Sigmoid colon (tissue), 7 donors: ENCODE measurements around the gene TDRKH. TPM values are rescaled to one million over a fixed set of nuclear protein-coding genes. Genes with fewer than 3 reads are reported as not detected.

Experiments
- DNase-seq: peaks from one replicate; pipeline ENCODE4 v3.0.0-alpha.2; 2019
- H3K27ac ChIP-seq, 4 donors: fragments of 200-600 bp; sonication (generic); one replicate each; pipeline ENCODE4 v1.5.1; 2016 to 2019; ENCODE audit warnings: mild to moderate bottlenecking in 1 of 4
- H3K27me3 ChIP-seq, 3 donors: fragments of 200-600 bp; sonication (generic); one replicate each; pipeline ENCODE4 v1.5.1; 2019; ENCODE audit warnings: mild to moderate bottlenecking in 1 of 3
- H3K36me3 ChIP-seq, 4 donors: fragments of 200-600 bp; sonication (generic); one replicate each; pipeline ENCODE4 v1.5.1; 2016 to 2019
- H3K4me1 ChIP-seq, 4 donors: fragments of 200-600 bp; sonication (generic); one replicate each; pipeline ENCODE4 v1.5.1; 2017 to 2019
- H3K4me3 ChIP-seq, 4 donors: fragments of 200-600 bp; sonication (generic); one replicate each; pipeline ENCODE4 v1.5.1; 2017 to 2019; ENCODE audit warnings: mild to moderate bottlenecking in 2 of 4, moderate library complexity in 1 of 4
- H3K9me3 ChIP-seq, 4 donors: fragments of 200-600 bp in 3 of 4; sonication (generic) in 3 of 4; one replicate each; pipeline versions ENCODE4 v1.5.1 to v1.6.1; 2013 to 2019
- EP300 ChIP-seq, 4 donors: sonication (generic); formaldehyde crosslinking; IDR thresholded peaks; one replicate each; pipeline ENCODE4 v1.6.1; 2017; ENCODE audit warnings: antibody characterized with exemption in 4 of 4
- POLR2A ChIP-seq, 2 donors: fragments of 450-650 bp; IDR thresholded peaks; one replicate each; pipeline ENCODE4 v1.6.1; 2016; ENCODE audit warnings: antibody characterized with exemption in 2 of 2, mild to moderate bottlenecking in 2 of 2, moderate library complexity in 2 of 2
- POLR2AphosphoS5 ChIP-seq, 4 donors: sonication (generic); formaldehyde crosslinking; IDR thresholded peaks; one replicate each; pipeline ENCODE4 v1.6.1; 2017; ENCODE audit warnings: antibody characterized with exemption in 4 of 4
- WGBS, 2 donors: extraction: QIAGEN DNeasy Blood & Tissue Kit; methylation state at CpG; one replicate each; pipeline ENCODE4 v1.1.7; 2013; 5-methylcytosine and 5-hydroxymethylcytosine counted together
- intact Hi-C: fragments of 100-400 bp; cut with DNase I; formaldehyde crosslinking; loops from one replicate; pipeline ENCODE4 v1.15.1; 2023
- polyA plus RNA-seq, 3 donors: library from polyadenylated mRNA; stranded (reverse); fragments of 200-250 nt; gene quantifications; one replicate each; pipeline ENCODE4 v1.2.3, GENCODE V29; 2013
- small RNA-seq, 3 donors: library from RNA; depleted of rRNA; stranded (forward); fragments of <200 nt; gene quantifications; one replicate each; pipeline ENCODE3, GENCODE V24; 2016
- total RNA-seq, 4 donors: library from RNA; depleted of rRNA; stranded (reverse); fragments of >200 nt; gene quantifications; one replicate each; pipeline ENCODE4 v1.1.0, GENCODE V29; 2016
- TF ChIP-seq, protein P1 (sequence below), 4 experiments: fragments of 450-650 bp in 3 of 4; fragments of 200-600 bp in 1 of 4; IDR thresholded peaks; one replicate each; pipeline ENCODE4 v1.5.1; 2016 to 2019; ENCODE audit warnings: antibody characterized with exemption in 4 of 4, mild to moderate bottlenecking in 3 of 4, moderate library complexity in 2 of 4
- donor health status: healthy with polysubstance abuse.
- donor health status: Bipolar disorder and iron deficiency.
- donor health status: healthy.

The TDRKH gene
- total and polyA plus RNA-seq, 7 donors: 1.8 to 5.5 (median 3.9) TPM

DNA sequence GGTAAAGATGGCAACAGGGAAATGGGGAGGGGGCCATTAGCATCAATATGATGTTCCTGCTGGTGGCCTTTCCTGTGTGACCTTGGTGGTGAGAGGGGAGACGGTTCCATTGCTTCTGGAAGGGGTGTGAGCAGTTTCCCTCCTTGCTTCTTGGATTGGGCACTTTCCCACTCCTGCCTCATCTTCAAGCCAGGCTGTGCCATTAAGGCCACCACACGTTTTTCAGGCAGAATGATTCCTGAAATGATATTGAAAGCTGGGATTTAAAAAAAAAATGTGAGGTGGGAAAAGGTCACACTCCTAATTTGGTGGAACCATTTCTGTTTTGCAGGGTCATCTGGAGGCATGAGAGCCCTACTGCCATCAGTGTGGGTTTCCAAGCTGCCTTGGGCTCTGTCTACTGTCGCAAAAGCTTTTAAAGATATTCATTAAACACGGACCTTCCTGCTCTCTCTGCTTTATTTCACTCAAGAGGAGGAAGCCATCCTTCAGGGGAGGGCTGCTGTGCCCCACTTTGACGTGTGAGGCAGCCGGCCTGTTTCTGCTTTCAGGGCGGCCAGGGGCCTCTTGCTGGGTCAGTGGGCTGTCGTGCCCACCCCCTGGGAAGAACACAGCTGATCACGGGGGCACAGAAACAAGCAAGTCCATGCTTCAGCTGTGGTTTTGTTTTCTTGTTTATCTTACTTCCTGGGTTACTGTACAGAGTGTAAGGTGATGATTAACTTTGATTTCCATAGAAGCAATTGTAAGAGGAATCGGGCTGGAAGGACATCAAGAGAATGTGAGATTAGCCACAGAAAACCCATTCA lies 60.9 kb downstream of the TDRKH start:
- no peak for DNase-seq
- peak overlapping the region in 3 of 4 donors; percentile 76 to 85 (median 79) for H3K27ac ChIP-seq
- WGBS, 2 donors: 23 to 57% methylated on average over 10 of the region's 10 CpGs
- no peak overlapping the region for H3K4me3 ChIP-seq
- no peaks in the 10 kb centered on the region for H3K36me3 ChIP-seq
- peaks cover 0 to 14% (median 7%) of the 10 kb centered on the region in 4 donors for H3K4me1 ChIP-seq
- TF ChIP-seq, protein P1, sequence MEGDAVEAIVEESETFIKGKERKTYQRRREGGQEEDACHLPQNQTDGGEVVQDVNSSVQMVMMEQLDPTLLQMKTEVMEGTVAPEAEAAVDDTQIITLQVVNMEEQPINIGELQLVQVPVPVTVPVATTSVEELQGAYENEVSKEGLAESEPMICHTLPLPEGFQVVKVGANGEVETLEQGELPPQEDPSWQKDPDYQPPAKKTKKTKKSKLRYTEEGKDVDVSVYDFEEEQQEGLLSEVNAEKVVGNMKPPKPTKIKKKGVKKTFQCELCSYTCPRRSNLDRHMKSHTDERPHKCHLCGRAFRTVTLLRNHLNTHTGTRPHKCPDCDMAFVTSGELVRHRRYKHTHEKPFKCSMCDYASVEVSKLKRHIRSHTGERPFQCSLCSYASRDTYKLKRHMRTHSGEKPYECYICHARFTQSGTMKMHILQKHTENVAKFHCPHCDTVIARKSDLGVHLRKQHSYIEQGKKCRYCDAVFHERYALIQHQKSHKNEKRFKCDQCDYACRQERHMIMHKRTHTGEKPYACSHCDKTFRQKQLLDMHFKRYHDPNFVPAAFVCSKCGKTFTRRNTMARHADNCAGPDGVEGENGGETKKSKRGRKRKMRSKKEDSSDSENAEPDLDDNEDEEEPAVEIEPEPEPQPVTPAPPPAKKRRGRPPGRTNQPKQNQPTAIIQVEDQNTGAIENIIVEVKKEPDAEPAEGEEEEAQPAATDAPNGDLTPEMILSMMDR (IDR thresholded peaks at IDR 0.05): no peak
- no peak for TF ChIP-seq POLR2AphosphoS5 (IDR thresholded peaks at IDR 0.05)
- TF ChIP-seq POLR2A (IDR thresholded peaks at IDR 0.05): no peak
- TF ChIP-seq EP300 (IDR thresholded peaks at IDR 0.05): no peak
- intact Hi-C loops: loop anchor here (5.0 kb wide), 1 partner anchor 117 kb away; the partner anchor contains the start of gene SNX27
- no peaks in the 10 kb centered on the region for H3K27me3 ChIP-seq
- H3K9me3 ChIP-seq: no peaks in the 10 kb centered on the region

DNA sequence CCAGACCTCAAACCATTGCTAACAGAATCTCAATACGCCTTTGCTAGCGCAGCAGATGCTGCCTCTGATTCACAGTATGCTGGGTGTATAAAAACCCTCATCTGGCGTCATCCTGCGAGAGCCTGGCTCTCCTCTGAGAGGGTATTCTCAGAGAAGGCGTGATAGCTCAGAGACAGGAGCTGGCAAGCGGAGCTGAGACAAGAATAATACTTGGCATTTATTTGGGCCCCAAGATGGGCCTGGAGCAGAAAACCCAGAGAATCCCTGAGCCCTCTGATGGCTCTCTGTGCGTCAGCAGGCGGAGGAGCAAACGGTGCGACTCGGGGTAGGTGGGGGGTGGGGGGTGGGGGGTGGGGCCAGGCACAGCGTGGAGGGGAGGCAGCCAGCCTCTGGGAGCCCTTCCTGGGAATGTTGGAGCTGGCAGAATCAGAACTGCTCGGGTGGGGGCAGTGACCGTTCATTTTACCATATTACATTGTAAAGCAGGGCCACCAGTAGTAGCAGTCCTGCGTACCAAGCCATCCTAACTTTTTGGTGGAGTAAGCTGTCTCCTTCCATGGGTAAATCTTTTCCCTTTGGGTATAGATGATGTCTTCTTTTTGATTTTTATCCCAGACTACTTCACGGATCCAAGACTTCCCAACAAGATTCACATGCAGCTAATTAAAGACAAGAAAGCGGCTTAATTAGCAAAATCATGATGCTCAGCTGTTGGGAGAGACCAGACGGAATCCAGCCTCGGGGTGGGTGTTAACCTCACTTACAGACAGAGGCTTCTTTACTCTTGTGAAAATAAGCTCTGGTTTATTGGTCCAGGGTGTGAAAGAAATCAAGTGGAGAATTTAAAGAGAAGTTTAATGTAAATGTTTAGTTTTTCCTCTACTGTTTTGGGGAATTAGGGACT lies 61.9 kb downstream of the TDRKH start:
- Histone ChIP-seq H3K27me3 (no peaks in the 10 kb centered on the region), H3K4me1 (peaks cover 0 to 14% (median 7%) of the 10 kb centered on the region in 4 donors), H3K4me3 (peak overlapping the region in 3 of 4 donors; percentile 1 to 32 (median 24)), H3K27ac (peak overlapping the region; percentile 65 to 85 (median 78)), H3K9me3 (no peaks in the 10 kb centered on the region), H3K36me3 (no peaks in the 10 kb centered on the region)
- TF ChIP-seq, protein P1 (IDR thresholded peaks at IDR 0.05): no peak
- TF ChIP-seq POLR2AphosphoS5 (IDR thresholded peaks at IDR 0.05) (peak; percentile 45 to 74 (median 68)), POLR2A (IDR thresholded peaks at IDR 0.05) (no peak), EP300 (IDR thresholded peaks at IDR 0.05) (peak in 1 of 4 donors; percentile 8)
- peak; percentile 84 for DNase-seq
- 60 to 72% methylated on average over 19 of the region's 19 CpGs for WGBS, 2 donors
- intact Hi-C loops: loop anchor here (5.0 kb wide), 1 partner anchor 116 kb away; the partner anchor contains the start of gene SNX27

DNA sequence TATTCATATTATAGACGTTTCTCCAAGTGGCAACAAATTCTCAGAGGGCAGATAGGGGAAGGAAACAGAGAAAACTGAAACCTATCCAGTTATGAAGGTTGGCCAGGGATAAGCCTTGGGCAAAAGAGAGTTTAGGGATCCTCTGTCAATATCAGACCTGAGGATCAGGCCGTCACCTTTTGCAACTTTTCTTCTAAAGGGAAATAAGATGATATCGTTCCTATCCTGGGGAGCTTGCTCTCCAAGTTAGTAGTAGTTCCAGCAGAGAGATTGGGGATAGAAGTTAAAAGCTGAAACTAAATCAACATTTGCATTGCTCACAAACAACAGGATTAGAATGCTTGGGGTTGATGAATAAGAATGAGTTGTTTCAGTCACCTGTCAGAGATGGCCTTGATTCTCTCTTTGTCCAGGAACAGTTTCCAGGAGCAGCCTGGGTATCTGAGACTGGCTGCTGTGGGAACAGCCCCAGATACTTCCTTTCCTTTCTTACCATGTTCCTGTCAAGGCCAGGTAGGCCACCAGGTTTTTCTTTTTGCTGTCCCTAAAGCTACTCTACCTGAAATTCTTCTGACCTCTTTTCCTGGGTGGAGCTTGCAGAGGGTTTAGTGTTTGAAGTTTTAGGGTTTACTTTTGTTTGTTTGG lies 66.5 kb downstream of the TDRKH start:
- 55 to 75% methylated on average over 3 of the region's 3 CpGs for WGBS, 2 donors
- intact Hi-C loops: no loop called here
- Histone ChIP-seq H3K9me3 (no peaks in the 10 kb centered on the region), H3K4me3 (no peak overlapping the region), H3K4me1 (peaks cover 0 to 34% (median 24%) of the 10 kb centered on the region in 4 donors), H3K27ac (no peak overlapping the region), H3K36me3 (no peaks in the 10 kb centered on the region), H3K27me3 (no peaks in the 10 kb centered on the region)
- DNase-seq: no peak
- TF ChIP-seq POLR2A (IDR thresholded peaks at IDR 0.05): no peak
- no peak for TF ChIP-seq EP300 (IDR thresholded peaks at IDR 0.05)
- TF ChIP-seq POLR2AphosphoS5 (IDR thresholded peaks at IDR 0.05): no peak
- TF ChIP-seq, protein P1 (IDR thresholded peaks at IDR 0.05): no peak

Small RNA genes within 50 kb of the gene (small RNA-seq; reads per million reads assigned to genes)
- gene RNU6-662P: 0 reads per million in 3 donors

Other genes with a start within 250 kb of the TDRKH start
- gene SNX27, start 178.4 kb downstream of the TDRKH start, total RNA-seq: 10 to 100 TPM; 49.0 to 59.0 (median 54.1) TPM
- gene SNX27, start 178.4 kb downstream of the TDRKH start, polyA plus RNA-seq: 10 to 100 TPM in 1 of 3 donors, 1 to 10 TPM in 2; 3.6 to 12.3 (median 7.4) TPM
- 1 to 10 TPM; 1.3 to 4.3 (median 1.6) TPM for gene CELF3, start 73.7 kb downstream of the TDRKH start, total RNA-seq
- gene CELF3, start 73.7 kb downstream of the TDRKH start, polyA plus RNA-seq: 1 to 10 TPM in 1 of 3 donors, under 1 TPM in 2; 0.60 to 2.4 (median 0.69) TPM
- gene RIIAD1, start 69.0 kb downstream of the TDRKH start, total RNA-seq: 10 to 100 TPM in 1 of 4 donors, not detected in 3; 11.4 TPM
- under 1 TPM in 1 of 3 donors, not detected in 2; 0.39 TPM for gene RIIAD1, start 69.0 kb downstream of the TDRKH start, polyA plus RNA-seq
- 10 to 100 TPM; 49.6 to 68.7 (median 66.9) TPM for gene MRPL9, start 27.0 kb downstream of the TDRKH start, total RNA-seq
- gene MRPL9, start 27.0 kb downstream of the TDRKH start, polyA plus RNA-seq: 10 to 100 TPM; 47.9 to 55.8 (median 51.7) TPM
- under 1 TPM in 1 of 4 donors, not detected in 3; 0.16 TPM for gene LINGO4, start 14.9 kb upstream of the TDRKH start, total RNA-seq
- under 1 TPM in 1 of 3 donors, not detected in 2; 0.13 TPM for gene LINGO4, start 14.9 kb upstream of the TDRKH start, polyA plus RNA-seq
- gene RORC, start 41.3 kb upstream of the TDRKH start, total RNA-seq: under 1 TPM in 3 of 4 donors, not detected in 1; 0.27 to 0.71 (median 0.49) TPM
- gene RORC, start 41.3 kb upstream of the TDRKH start, polyA plus RNA-seq: 10 to 100 TPM in 2 of 3 donors, 1 to 10 TPM in 1; 7.1 to 18.0 (median 10.4) TPM
- gene C2CD4D, start 49.3 kb upstream of the TDRKH start, total RNA-seq: not detected
- under 1 TPM; 0.20 to 0.69 (median 0.60) TPM for gene C2CD4D, start 49.3 kb upstream of the TDRKH start, polyA plus RNA-seq
- gene THEM5, start 63.2 kb upstream of the TDRKH start, total RNA-seq: not detected
- not detected for gene THEM5, start 63.2 kb upstream of the TDRKH start, polyA plus RNA-seq
- gene THEM4, start 119.0 kb upstream of the TDRKH start, total RNA-seq: 10 to 100 TPM; 16.1 to 21.9 (median 17.3) TPM
- gene THEM4, start 119.0 kb upstream of the TDRKH start, polyA plus RNA-seq: 10 to 100 TPM in 1 of 3 donors, 1 to 10 TPM in 2; 4.9 to 13.5 (median 5.4) TPM
- 10 to 100 TPM; 20.2 to 57.9 (median 43.0) TPM for gene S100A10, start 203.4 kb upstream of the TDRKH start, total RNA-seq
- 1,000 to 10,000 TPM; 1,087 to 1,816 (median 1,723) TPM for gene S100A10, start 203.4 kb upstream of the TDRKH start, polyA plus RNA-seq
- 100 to 1,000 TPM in 3 of 4 donors, 10 to 100 TPM in 1; 92.6 to 156 (median 109) TPM for gene S100A11, start 246.5 kb upstream of the TDRKH start, total RNA-seq
- 100 to 1,000 TPM; 371 to 633 (median 478) TPM for gene S100A11, start 246.5 kb upstream of the TDRKH start, polyA plus RNA-seq